GM12875 (cell line): ENCODE measurements around the gene SORCS3.

Source experiments
- H3K4me3 ChIP-seq: one replicate; pipeline ENCODE4 v1.5.1; 2011; ENCODE audit warnings: low read depth, low read length, control low read depth
- TF ChIP-seq, protein P1 (sequence below): IDR thresholded peaks from 2 replicates; pipeline ENCODE4 v1.5.1; 2011; ENCODE audit warnings: low read depth, mild to moderate bottlenecking, control low read depth, inconsistent platforms, low read length, moderate library complexity, borderline replicate concordance; ENCODE audit not compliant: insufficient read depth

The SORCS3 gene

DNA sequence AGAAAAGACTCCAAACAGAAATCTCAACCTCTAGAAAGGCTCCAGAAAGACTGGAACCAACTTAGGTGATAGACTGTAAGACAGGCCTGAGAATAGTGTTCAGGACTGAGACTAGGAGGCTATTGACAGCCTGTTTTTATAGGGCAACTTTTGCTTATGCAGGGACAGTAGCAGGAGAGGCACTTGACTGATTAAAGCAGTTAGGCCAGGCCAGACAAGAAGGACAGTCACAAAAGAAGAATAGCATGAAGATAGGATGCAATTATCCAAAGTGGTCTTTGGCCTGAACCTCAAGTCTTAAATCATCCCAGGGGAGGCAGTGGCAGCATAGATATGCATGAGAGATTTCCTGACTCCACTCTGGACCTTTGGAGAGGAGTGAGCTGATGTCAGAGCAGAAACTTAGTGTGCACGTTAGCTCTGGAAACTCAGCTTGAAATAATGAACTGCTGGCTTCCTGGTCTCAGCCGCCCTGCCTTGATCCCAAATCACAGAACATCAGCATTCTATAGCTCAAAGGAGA is 290.6 kb downstream of the SORCS3 start:
- TF ChIP-seq, protein P1, sequence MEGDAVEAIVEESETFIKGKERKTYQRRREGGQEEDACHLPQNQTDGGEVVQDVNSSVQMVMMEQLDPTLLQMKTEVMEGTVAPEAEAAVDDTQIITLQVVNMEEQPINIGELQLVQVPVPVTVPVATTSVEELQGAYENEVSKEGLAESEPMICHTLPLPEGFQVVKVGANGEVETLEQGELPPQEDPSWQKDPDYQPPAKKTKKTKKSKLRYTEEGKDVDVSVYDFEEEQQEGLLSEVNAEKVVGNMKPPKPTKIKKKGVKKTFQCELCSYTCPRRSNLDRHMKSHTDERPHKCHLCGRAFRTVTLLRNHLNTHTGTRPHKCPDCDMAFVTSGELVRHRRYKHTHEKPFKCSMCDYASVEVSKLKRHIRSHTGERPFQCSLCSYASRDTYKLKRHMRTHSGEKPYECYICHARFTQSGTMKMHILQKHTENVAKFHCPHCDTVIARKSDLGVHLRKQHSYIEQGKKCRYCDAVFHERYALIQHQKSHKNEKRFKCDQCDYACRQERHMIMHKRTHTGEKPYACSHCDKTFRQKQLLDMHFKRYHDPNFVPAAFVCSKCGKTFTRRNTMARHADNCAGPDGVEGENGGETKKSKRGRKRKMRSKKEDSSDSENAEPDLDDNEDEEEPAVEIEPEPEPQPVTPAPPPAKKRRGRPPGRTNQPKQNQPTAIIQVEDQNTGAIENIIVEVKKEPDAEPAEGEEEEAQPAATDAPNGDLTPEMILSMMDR = no peak
- H3K4me3 ChIP-seq = no peak overlapping the region

DNA sequence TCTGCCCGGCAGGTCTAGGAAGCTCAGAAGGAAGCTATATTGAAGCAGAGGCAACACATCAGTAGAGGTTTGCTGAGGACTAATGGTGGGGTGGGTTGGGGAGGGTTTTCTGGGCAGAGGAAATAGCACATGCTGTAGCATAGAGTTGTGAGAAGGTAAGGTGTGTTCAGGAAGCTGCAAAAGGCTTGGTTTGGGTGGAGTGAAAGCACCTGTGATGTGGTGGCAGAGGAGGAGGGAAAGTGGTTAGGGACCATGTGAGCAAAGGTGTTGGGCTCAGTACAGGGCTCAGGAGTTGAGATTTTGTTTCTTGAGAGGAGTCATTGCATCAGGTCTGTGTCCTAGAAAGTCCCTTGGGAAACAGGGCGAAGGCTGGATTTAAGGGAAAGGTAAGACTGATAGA is 294.6 kb downstream of the SORCS3 start:
- no peak overlapping the region for H3K4me3 ChIP-seq
- TF ChIP-seq, protein P1 = no peak

DNA sequence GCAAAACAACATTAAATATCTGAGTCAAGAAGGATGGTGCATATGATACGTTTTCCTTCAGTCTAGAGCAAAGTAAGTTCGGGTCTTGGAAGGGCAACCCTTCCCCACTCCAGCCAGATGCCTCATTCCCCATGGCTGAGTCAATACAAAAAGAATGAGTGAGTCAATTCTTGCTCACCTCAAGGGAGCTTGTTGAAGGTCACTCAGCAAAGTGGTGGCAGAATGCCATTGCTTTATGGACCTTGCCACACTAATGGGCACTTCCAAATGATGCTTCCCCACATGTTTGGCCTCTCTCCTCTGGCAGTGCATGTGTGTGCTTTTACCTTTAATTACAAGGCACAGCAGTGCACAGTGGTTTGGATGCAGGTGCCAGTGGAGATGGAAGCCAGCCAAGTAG is 296.5 kb downstream of the SORCS3 start:
- TF ChIP-seq, protein P1 = no peak
- no peak overlapping the region for H3K4me3 ChIP-seq

DNA sequence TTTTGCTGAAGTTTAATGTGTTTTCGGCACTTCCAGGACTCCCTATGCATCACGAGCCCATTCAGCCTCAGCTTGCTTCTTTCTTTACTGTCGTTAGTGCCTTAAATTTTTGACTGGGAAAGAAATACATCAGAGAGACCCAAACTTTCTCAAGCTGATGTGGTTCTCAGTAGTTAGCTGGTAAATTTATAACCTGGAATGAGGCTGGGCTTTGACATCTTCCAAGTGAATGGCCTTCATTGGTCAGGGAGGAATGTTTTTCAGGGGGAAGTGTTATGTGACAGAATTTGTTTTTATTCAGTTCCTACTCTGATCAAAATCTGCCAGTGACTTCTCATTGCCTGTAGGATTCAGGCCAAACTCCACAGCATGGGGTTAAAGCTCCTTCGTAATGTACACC is 296.9 kb downstream of the SORCS3 start:
- TF ChIP-seq, protein P1 = no peak
- H3K4me3 ChIP-seq = no peak overlapping the region

DNA sequence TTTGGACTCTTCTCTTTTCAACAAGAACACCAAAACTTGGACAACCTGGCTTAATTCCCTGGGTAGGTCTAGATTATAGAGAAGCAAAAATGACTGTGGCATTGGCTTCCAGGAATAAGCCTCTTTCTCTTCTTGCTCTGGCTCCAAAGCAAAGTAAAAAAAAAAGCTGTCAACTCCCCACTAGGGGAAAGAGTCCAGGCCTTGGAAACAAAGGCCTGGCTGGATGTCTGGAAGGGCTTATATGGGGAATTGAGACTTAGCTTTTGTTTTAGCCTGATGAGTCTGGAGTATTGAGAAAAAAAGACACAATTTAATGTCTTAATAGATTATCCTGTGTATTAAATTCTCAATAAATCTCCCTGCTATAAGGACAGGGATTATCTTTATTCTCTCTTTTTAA is 300.6 kb downstream of the SORCS3 start:
- H3K4me3 ChIP-seq = no peak overlapping the region
- TF ChIP-seq, protein P1 = no peak

DNA sequence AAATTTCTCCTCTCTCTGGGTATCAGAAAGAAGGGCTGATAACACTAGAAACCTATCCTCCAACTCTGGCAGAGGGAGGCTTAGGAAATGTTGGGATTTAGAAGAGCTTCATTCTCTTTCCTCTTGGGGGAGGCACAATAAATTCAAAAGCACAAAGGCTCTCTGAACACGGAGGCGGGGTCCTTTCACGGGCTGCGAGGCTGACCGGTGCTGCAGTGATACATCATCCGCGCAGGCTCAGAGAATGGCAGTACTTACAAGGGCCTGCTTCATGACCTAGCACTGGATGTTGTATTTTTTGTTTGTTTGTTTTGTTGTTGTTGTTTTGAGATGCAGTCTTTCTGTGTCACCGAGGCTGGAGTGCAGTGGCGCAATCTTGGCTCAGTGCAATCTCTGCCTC is 306.2 kb downstream of the SORCS3 start:
- no peak overlapping the region for H3K4me3 ChIP-seq
- TF ChIP-seq, protein P1 = no peak

DNA sequence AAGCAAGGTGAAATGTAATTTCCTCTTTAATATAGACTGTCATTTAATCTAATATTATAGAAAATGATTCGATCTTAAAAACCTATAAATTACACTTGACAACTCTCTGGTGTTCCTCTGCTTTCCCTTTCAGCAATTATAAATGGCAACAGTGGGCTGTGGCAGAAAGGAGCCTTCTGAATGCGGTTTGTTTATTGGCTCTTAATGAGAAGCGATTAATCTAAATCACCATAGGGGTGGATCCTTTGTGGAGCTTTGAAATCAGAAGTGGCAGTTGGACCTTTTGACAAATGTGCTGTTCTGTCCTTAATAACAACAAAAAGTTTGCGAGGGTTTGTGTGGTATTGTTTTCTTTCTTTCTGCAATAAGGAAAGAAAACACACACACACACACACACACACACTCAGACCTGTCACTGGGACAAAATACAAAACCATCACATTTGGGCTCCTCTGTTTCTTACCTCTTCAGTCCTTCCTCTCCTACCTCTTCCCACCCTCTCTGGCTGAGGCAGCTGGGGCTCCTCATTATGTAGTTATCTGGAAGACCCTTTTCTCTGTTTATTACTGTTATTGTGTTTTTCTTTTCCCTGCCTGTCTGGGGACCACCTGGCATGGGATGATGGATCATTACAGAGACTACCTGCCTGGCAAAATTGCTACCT is 316.2 kb downstream of the SORCS3 start:
- TF ChIP-seq, protein P1 = no peak
- H3K4me3 ChIP-seq = no peak overlapping the region
